HG03196 (cell line): ENCODE results near the gene CXCL14.

Source experiments
- ATAC-seq: cut with Tn5 transposase; IDR thresholded peaks from one replicate; pipeline ENCODE4 v1.9.1; 2021; ENCODE audit not compliant: unreplicated experiment

CXCL14 gene

DNA sequence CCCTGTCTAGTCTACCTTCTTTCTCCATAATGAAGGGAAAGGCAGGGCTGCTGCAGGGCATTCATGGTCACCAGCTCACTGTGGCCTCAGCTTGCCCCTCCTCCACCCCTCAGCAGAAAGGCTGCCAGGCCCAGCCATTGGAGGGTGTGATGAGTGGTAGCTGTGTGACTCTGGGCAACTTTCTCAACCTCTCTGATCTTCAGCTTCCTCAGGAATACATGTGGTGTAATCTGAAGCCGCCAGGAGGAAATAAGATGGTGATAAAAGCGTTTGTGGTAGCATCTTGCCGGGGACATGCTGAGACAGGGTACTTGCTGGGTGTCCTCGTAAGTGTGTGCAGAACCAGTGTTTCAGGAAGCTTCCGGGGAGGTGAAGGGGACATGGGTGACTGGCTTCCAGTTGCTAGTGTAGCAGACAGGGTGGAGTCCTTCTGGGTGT, 9.8 kb downstream of the CXCL14 start:
- no peak for ATAC-seq

DNA sequence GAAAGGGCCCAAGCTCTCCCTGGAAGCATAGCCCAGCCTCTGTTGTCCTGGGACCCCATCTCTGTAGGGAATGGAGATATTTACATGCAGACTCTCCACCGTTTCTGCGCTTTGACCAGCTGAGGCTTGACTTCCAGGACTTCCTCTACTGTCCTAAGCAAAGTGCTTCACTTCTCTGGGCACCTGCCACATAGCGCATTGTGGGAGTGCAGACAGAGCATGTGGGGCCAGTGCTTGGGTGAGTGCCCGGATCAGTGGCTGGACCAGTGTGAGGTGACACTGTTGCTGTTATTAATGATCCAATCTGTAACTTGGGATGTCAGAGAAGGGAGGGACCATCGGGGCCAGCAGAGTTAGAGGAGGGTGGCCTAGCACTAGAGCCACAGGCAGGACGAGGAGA, 10.5 kb downstream of the CXCL14 start:
- no peak for ATAC-seq

- ATAC-seq = no peak
Measured at GRCh38 chr5:135567661-135568060, 11.1 kb downstream of the CXCL14 start.

DNA sequence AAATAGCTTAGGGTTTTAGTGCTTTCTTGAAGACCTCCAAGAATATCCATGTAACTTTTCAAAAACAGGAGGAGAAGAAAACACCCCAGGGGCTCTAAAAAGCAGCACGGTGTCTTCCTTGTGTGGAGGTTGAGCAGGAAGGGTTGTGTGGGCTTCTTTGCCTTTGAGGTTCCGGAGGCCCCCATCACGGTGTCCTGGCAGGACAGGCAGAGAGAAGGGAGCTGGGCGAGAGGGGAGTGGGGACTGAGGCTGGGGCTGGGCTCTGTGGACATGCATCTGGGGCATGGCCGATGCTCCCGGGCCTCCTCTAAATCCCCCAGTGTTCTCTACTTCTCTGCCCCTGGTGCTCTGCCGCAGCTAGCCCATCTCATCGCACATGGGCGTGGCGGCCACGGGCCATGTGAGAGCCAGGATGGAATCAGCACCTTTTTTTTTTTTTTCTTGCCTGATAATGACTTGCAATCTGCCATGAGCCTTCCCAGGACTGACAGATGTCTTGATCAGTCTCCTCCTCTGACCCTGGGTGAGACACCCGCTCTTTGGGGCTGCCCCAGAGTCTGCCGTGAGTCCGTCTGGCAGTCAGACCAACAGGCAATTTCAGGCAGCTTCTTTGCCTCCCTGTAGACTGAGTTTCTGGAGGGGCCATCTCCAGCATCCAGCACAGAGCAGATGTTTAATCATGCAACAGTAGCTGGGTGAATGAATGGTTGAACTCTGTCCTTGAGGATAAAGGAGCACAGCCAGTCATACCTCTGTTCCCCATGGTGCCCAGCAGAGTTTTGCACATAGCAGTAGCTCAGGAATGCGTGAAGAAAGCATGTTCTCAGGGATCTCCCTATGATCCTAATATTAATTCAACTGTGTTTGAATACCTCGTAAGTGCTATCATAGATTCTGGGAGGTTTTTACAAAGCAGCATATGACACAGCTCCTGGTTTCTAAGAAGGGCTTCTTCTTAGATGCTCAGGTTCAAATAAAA, 12.1 kb downstream of the CXCL14 start:
- no peak for ATAC-seq

DNA sequence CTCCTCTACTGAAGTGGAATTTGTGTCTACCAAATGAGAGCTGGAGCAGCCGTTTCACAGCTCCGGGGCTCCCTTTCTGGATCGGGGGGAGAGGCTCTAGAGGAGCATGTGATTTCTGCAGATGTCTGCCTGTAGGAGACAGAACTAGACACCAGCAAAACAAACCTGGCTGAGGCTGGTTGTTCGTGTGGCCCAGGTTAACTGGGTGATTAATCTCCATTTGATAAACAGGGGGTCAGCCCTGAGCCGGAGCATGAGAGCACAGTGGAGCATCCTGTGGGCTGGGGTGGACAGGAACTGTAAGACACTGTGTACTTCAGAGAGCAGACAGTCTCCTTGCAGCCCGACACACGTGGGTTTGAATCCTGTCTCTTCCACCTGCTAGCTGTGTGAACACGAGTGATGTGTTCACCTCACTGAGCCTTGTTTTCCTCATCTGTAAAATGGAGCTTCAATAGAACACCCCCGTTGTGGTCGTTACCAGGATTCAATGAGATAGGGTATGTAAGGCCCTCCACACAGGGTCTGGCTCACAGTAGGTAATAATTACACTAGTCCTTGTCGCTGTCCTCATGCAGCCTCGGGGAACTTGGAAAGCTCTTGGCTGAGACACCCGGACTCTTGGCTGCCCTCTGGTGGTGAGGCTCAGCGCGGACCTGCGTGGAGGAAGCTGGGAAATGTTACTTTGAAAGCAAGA, 12.9 kb downstream of the CXCL14 start:
- ATAC-seq = no peak

- ATAC-seq = no peak
Measured at GRCh38 chr5:135565266-135565665, 13.5 kb downstream of the CXCL14 start.

DNA sequence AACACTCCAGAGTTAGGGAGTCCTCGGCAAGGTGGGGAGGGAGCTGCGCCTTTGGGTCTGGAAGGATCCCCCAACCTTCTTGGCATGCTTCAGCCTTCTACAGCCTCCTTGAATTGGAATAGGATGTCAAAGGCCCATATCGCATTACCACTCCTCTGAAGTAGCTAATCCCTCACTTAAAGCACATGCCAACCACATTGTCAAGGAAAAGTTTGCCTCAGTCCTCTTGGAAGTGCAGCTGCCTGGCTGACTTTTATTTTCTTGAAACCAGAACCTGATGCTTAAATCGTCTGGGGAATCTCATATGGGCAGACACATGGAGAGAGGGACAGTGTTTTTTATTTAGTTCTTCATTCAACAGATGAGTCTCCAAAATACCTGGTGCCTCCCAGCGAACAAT, 14.5 kb downstream of the CXCL14 start:
- ATAC-seq = no peak

DNA sequence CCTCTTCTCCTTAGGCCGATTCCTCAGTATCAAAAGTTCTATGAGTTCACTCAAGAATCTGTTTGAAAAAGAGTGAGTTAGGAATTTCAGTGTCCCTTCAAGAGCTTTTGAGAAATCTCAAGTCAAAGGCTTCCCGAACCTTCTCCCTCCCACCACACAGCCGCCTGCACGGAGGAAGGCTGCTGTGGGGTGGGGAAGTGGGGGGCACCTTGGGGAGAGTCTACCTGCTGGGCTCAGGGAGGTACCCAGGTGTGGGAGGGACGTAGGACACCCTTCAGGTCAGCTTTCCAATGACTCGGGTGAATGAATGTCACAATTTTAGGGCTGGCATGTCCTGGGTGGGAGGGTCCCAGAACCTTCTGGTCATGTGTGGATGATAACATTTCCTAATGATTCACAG, 17.5 kb downstream of the CXCL14 start:
- no peak for ATAC-seq

GRCh38 chr5:135560858-135561257, 17.9 kb downstream of the CXCL14 start:
- peak; percentile 79 for ATAC-seq

DNA sequence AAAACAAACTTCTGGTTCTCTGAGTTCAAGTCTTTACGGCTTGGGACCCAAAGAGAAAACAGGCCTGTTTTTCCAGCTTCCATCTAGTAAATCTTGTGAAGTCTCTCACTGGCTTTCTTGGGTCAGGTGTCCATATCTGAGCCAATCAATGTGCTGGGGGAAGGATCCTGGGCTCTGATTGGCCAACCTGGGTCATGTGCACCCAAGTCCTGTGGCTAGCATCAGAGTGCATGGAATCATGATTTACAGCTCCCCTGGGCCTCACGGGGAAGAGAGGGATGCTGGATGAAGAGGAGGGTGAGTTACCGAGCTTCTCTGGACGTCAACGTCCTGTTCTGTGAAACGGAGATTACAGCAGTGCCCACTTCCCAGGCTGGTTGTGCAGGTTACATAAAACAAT, 19.4 kb downstream of the CXCL14 start:
- ATAC-seq = no peak

GRCh38 chr5:135557076-135557838, 21.5 kb downstream of the CXCL14 start:
- ATAC-seq = no peak

- ATAC-seq = no peak
Measured at GRCh38 chr5:135556620-135557019, 22.2 kb downstream of the CXCL14 start.

GRCh38 chr5:135555530-135555929, 23.3 kb downstream of the CXCL14 start:
- no peak for ATAC-seq

DNA sequence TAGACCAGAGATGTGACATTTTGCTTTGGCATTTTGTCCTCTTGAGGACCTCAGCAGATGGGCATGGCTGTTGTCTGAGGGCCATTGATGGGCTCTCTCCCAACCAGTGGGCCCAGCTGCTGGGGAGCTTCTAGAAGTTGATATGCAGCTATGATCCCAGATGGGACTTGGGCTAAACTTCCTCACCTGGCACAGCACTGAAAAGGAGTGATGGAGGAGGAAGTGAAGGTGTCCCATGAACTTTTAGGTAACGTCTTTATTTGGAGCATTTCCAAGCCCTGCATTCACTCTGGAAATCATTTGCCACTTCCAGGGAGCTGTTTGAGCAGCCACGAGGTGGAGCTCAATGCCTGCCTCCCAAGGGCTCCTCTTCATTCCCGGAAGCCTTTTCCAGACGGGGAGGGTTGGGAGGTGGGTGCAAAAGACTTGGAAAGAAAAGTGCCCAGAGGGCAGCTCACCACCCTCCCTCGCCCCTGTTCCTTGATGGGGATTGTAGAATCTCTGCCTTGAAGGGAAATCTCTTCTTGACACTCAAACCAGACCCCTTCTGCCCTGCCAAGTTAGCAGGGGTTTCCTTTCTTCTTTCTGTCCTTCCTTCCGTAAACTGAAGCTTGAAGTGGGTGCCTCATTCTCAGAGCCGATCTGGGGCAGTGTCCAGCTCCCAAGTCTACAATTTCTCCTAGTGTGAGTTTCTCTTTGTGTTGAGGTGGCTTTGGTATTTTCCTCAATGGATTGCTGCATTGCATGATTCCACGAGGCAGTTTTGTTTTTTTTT, 24.9 kb downstream of the CXCL14 start:
- ATAC-seq = no peak

DNA sequence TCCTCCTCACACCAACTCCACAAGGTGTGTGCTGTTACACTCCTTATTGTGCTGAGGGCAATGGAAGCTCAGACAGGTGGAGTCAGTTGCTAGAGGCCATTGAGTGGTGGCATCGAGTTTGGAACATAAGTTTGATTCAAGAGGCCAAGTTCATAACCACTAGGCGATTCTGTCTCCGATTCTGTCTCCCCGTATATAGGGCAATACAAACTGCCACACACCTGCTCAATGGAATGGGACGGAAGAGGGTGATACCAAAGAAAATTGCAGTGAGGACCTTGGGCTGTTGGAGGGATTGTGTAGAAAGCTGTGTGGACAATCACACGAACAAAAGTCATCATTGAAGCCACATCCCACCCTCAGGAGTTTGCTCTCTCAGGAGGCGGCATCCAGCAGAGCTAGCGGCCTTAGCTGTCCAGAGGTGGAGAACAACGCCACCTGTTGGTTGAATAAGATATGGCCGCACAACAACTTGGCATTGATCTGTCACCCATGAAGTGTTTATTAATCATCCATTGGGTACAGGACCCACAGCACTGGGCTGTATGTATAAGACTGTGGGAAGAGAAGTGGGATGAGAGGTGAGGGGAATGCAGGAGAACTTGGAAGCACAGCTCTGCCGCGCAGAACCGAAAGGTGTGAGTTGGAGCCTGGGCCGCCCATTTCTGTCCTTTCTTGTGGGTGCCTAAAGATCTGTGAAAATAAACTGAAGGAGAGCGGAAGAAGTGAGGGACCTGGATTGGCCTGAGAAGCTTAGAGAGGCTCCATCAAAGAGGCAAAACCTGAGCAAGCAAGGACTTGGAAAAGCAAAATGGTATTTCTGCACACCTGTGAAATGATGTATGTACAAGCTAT, 27.0 kb downstream of the CXCL14 start:
- ATAC-seq = no peak

DNA sequence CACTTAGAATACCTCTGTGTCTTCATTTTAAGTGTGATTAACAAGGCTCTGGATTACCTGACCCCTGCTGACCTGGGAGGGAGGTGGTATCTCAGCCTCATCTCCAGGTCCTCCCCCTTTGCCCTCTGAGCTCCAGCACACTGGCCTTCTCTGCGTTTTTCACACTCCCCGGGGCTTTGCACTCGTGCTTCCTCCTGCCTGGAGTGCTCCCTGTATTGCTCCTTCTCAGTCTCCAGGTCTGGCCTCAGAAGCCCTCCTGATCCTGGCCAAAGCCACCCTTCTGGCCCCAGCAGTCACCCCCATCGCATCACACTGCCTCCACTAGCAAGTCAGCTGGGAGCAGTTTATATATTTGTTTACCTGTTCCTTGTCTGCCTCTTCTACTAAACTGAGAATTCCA, 29.4 kb downstream of the CXCL14 start:
- no peak for ATAC-seq

- no peak for ATAC-seq
Measured at GRCh38 chr5:135547590-135548254, 31.1 kb downstream of the CXCL14 start.

GRCh38 chr5:135546912-135547311, 31.9 kb downstream of the CXCL14 start:
- no peak for ATAC-seq

DNA sequence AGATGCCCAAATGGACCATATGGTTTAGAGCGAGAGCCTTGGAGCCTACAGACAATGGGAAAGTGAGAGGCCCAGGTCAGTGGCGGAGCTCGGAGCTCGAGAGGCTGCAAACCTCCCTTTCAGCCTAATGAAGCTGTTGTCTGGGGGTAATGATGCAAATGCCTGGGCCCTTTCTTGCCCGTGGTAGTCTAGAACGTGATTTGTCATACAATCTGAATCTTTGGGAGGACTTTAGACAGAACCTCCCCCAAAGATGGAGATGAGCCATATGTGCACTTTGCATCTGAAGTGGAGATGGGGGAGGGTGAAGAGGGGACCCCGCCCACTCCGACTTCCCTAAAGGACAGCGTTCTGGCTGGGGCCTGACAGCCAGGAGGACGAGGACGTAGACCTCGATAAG, 32.7 kb downstream of the CXCL14 start:
- ATAC-seq = no peak
